Iris pigment epithelial cell (primary cell): Measurements from ENCODE around the gene TOP1.

Source experiments
- DNase-seq: peaks from one replicate; pipeline ENCODE4 v3.0.0-alpha.2; 2011; ENCODE audit warnings: low read depth

TOP1 gene

DNA sequence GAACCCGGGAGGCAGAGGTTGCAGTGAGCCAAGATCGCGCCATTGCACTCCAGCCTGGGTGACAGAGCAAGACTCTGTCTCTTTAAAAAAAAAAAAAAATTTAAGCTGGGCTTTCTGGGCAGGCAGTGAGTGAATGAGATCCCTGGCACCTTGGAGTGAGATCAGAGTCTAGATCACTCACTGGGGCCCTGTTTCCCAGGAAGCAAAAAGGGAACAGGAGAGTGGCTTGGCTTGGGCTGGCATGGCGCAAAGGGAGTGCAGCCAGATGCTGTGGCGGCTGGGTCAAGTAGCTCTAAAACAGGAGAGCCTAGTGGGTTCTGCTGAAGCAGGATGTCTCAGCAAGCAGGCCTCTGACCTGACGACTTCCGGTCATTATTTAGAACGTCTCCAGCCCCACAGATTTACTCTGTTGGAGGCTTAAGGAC, 119.2 kb downstream of the TOP1 start:
- DNase-seq: no peak

DNA sequence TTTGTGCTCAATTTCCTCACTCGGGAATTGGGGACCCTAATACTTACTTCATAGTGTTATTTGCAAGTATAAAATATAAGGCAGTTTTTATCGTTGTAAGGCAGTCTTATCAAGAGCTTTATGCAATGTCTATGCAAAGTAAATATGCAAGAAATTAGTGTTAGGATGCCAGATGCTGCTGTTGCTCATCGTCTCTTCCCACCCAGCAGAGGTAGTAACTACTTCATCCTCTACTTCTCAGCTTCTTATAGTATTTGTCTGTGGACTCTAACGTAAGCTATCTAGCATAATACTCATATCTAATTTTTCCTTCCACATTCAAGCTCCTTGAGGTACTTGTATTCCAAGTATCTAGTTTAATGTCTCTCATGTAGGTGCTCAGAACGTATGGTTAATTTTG, 120.3 kb downstream of the TOP1 start:
- no peak for DNase-seq

DNA sequence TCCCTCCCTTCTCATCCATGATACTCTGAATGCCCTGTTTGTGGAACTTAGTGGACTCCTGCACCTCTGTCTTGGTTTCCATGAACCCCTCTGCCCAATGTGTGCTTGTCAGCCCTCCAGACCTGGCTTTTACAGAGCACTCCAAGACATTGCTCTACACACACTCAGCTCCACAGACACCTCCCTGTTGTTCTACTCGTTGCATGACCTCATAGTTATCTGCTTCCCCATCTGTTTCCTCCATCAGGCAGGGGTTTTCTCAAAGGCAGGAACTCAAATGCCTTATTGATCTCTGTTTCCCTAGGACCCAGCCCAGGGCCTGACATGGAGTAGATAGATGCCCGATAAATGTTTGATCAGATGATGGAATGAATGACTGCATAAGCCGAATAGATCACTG, 122.0 kb downstream of the TOP1 start:
- DNase-seq: peak; percentile 38

DNA sequence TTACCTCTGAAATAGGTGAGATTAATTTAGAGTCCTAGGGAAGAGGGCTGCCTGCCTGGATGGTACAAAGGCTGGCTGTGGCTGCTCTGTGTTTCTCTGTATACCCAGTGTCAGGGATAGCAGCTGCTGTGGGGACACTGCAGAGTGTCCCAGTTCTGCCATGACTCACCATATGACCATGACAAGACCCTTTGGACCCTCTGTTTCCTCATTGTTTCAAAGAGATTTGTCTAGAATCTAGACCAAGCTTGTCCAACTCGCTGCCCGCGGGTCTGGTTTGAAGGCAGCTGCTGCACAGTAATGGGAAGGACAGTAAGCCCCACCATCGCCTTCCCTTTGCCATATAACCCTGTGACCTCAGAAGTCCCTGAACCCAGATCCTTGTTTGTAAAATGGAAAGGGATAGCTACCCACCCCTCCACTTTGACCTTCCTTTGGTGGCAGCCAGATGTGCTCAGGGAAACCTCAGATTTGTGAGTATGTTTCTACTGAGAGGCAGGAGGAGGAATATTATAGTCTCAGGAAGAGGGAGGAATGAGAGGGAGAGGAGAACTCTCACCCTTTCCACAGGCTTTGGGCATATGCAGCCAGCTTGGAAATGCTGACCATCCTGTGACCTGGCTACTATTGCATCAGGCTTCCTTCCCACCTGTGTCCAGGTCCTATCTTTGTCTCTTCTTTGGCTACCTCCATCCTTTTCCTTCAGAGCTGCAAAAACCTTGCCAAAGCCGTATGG, 122.7 kb downstream of the TOP1 start:
- no peak for DNase-seq

DNA sequence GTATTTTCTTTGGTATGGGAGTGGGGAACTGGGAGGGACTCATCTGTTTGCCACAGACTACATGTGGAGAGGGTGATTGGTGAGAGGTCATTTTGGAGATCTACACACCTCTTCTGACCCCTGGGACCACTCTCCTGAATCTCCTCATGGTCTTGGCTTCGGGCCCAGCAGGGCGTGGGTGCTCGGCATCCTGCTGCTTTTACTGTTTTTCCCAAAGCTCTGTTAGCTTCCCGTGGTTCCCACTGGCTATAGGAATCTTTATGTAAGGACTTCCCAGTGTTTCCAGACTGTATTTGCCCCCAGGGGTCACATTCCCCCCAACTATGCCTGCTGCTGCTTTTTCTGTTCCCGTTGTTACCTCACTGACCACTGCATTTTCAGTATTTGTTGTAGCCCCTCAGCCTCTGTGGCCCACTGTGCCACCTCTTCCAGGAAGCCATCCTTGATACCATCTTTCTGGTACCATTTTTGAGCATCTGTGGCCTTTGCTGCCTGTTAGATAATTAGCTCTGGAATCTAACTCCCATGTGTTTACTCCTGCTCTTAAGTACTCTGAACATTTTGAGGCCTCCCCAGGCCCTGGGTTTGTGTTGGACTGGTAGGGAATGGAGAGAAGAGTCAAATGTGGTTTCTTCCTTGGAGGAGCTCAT, 123.6 kb downstream of the TOP1 start:
- no peak for DNase-seq

DNA sequence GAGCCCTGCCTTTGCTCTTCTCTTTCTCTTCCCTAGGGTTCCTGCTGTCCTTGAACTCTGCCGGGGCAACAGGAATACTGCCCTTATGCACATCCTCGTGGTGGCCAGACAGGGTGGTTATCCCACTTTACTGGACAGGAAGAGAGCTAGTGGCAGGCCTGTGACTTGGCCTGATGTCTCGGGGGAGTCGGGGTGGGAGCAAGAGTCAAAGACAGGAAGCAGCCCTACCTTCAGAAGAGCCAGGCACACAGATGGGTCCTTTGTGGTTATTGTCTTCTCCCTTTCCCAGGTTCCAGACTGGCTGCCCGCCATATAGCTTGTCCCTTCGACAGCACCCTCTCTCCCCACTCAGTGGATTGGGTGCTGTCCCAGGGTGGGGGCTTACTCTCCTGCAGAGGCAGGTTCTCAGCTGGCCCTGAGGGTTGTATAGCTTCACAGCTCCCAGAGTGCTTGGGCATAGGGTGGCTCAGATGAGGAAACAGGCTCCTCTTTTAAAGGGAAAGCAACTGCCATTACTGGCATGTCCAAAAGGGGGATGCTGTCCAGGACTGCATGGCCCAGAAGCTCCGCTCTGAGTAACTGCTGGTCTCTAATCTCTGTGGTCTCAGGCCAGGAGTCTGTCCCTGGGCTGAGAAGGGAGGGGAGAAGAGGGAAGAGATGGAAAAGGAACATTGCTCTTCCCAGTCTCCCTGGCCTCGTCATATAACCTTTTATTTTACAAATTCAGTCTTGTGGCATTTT, 126.0 kb downstream of the TOP1 start:
- no peak for DNase-seq

DNA sequence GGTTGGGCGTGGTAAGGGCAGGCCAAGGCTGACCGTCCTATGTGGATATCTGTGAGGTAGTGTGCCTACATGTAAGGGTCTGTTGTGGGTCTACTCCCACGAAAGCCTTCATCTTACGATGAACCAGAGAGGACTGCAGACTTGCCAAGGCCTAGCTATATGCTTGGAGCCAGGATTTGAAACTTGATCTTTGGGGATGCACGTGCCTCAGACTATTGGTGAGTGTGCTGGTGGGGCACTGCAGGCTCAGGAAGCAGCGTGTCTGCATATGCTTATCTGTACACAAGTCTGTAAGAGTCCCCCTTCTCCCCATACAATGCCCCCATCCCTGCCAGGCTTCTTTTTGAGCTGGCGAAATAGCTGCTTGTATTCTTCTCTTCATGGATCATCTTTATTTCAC, 126.6 kb downstream of the TOP1 start:
- DNase-seq: peak; percentile 61

DNA sequence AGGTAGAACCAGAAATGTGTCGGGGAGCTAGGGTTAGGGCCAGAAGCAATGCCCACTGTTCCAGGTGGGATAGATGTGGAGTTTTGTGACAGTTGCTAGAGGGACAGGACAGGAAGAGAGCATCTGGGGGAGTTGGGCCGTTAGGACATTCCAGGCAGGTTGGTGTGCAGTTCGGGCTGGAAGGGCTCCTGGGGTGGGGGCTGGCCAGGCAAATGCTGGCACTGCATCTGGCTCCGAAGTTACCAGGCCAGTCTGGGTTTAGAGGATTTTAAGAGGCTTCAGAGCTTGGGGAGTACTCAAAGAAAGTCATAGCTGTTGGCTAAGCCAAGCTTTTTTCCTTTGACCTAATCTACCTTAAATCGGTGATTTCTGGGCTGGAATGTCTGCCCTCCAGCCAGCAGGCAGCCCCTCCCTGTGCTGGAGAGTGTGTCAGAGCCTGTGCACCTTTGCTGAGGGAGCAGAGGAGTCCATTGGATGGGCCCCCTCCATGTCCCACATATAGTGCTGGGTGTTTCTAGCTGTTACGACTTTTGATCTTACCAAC, 129.5 kb downstream of the TOP1 start:
- DNase-seq: no peak

DNA sequence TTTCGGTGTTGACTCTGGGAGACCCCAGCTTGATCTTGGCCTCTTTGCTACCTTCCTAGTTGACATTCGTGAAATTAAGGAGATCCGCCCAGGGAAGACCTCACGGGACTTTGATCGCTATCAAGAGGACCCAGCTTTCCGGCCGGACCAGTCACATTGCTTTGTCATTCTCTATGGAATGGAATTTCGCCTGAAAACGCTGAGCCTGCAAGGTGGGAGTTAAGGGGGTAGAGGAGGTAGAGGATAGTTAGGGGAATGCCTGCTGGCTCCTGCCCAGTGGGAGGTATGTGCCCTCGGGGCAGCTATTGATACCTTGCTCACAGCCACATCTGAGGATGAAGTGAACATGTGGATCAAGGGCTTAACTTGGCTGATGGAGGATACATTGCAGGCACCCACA, 130.9 kb downstream of the TOP1 start:
- no peak for DNase-seq

DNA sequence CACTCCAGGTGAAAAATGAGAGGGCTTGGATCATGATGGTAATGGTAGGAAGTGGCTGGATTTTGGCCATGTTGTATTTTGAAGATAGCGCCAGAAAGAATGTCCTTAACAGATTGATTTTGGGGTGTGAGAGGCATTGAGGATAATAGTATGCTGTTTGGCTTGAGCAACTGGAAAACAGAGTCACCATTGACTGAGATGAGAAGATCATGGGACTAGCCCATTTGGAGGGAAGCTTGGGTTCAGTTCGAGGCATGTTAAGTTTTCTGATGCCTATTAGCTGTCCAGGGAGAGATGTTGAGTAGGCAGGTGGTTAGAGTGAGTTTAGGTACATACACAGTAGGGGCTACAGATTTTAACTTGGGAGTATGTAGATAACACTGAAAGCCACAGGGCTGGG, 132.1 kb downstream of the TOP1 start:
- DNase-seq: no peak

DNA sequence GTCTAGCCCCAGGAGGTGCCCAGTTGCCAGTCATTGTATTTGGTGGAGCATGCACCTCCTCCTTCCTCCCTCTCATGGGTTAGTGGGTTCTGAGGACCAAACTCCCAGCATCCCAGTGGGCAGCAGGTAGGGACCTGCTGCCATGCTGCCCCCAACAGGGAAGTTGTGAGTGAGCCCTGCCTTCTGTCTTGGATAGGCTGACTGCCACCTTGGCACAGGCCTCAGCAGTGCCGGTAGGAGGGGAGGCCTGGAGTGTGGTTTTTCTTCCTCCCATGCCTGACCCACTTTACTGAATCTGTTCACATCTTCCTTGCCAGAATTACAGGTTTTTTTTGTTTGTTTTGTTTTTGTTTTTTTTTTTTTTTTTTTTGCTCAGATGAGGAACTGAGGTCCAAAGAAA, 133.3 kb downstream of the TOP1 start:
- DNase-seq: no peak

DNA sequence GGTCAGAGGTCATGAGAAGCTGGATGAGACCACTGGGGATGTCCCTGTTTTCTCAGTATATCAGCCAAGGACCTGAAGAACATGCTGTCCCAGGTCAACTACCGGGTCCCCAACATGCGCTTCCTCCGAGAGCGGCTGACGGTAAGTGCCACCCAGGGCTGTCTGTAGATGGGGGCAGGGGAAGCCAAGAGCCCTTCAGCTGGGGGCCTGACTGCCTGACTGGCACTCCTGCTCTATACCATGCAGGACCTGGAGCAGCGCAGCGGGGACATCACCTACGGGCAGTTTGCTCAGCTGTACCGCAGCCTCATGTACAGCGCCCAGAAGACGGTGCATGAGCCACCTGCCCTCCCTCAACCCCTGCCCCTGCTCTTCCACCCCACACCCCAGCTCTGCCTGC, 133.8 kb downstream of the TOP1 start:
- no peak for DNase-seq

DNA sequence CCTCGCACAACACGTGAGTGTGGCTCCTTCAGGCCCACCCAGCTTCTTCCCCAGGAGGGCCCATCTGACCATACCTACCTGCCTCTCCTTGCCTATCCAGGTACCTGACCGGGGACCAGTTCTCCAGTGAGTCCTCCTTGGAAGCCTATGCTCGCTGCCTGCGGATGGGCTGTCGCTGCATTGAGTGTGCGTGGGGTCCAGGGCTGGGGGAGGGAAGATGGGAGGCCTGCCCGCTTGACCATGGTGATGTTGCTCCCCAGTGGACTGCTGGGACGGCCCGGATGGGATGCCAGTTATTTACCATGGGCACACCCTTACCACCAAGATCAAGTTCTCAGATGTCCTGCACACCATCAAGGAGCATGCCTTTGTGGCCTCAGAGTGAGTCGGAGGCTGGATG, 135.2 kb downstream of the TOP1 start:
- DNase-seq: no peak

DNA sequence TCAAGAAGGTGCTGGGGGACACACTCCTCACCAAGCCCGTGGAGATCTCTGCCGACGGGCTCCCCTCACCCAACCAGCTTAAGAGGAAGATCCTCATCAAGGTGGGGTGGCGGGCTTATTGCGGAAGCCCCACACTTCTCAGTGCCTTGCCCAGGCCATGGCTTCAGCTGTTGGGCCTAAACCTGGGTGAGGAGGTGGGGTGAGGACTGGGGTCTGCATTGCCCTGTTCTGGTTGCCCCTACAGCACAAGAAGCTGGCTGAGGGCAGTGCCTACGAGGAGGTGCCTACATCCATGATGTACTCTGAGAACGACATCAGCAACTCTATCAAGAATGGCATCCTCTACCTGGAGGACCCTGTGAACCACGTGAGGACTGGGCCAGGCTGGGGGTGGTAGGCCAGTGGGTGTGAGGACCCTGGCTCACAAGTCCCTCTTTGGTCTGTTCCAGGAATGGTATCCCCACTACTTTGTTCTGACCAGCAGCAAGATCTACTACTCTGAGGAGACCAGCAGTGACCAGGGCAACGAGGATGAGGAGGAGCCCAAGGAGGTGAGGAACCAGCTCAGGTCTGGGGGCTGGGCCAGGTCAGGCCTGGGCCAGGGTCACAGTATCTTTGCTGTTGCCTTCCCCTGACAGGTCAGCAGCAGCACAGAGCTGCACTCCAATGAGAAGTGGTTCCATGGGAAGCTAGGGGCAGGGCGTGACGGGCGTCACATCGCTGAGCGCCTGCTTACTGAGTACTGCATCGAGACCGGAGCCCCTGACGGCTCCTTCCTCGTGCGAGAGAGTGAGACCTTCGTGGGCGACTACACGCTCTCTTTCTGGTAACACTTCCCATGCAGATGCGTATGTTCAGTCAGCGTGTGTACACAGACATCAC, 136.6 kb downstream of the TOP1 start:
- DNase-seq: no peak

DNA sequence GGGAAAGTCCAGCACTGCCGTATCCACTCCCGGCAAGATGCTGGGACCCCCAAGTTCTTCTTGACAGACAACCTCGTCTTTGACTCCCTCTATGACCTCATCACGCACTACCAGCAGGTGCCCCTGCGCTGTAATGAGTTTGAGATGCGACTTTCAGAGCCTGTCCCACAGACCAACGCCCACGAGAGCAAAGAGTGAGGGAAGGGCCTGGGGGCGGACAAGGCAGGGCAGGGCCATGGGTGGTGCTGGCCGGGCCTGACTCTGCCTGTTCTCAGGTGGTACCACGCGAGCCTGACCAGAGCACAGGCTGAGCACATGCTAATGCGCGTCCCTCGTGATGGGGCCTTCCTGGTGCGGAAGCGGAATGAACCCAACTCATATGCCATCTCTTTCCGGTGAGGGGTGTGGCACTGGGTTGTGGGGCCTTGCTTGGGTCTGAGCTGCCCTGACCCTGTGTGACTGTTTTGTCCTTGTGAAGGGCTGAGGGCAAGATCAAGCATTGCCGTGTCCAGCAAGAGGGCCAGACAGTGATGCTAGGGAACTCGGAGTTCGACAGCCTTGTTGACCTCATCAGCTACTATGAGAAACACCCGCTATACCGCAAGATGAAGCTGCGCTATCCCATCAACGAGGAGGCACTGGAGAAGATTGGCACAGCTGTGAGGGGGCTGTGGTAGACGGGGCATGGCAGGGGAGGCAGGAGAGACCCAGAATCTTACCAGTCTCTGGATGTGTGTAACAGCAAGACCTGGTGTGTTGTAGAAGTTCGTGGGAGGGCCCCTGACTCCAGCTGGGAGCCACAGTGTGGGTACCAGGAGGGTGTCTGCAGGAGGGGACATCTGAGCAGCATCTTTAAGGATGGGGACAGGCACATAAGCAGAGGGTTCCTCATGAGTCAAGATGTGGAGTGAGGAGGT, 137.8 kb downstream of the TOP1 start:
- no peak for DNase-seq

DNA sequence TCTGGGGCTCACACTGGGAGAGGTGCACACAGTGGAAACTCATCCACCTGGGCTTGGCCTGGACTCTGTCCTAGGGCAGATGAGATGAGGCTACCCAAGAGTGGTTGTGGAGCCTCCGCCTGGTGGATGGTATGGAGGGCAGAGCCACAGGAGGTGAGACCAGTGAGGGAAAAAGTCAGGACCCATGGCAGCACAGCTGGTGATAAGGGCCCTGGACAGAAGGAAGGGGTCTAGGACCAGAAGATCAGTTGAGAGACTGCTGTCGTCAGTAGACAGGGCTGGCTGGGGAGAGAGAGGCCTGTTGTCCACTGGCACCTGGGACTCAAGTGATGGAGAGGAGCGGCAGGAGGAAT, 138.5 kb downstream of the TOP1 start:
- DNase-seq: no peak

DNA sequence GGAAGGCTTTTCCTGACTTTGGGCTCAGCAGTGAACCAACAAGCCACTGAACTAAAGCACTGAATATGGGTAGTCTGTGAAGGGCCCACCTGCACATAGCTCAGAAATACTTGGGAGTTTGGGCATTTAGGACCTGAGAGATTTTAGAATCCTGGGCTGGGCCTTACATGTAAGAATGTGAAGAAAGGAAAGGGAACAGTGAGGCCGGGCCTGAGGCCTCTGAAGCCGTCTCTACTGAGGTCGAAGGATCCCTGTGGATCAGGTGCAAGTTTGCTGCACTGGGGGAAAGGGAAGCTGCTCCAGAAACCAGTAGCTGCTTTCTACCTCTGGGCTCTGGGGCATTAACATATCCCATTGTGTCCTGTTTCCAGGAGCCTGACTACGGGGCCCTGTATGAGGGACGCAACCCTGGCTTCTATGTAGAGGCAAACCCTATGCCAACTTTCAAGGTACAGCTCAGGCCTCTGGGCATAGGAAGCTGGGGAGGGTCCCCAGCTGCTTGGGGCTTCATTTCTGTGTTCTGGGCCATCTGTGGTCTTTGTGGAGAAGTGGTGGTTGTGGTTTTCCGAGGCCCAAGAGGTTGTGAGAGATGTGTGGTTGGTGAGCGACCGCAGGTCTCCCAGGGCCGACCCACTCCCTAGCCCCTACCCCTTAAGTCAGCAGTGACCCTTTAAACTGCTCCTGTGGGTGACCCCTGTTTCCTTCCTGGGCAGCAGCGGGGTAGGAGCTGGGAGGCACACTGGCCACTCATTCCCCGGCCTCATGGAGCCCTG, 139.0 kb downstream of the TOP1 start:
- no peak for DNase-seq

DNA sequence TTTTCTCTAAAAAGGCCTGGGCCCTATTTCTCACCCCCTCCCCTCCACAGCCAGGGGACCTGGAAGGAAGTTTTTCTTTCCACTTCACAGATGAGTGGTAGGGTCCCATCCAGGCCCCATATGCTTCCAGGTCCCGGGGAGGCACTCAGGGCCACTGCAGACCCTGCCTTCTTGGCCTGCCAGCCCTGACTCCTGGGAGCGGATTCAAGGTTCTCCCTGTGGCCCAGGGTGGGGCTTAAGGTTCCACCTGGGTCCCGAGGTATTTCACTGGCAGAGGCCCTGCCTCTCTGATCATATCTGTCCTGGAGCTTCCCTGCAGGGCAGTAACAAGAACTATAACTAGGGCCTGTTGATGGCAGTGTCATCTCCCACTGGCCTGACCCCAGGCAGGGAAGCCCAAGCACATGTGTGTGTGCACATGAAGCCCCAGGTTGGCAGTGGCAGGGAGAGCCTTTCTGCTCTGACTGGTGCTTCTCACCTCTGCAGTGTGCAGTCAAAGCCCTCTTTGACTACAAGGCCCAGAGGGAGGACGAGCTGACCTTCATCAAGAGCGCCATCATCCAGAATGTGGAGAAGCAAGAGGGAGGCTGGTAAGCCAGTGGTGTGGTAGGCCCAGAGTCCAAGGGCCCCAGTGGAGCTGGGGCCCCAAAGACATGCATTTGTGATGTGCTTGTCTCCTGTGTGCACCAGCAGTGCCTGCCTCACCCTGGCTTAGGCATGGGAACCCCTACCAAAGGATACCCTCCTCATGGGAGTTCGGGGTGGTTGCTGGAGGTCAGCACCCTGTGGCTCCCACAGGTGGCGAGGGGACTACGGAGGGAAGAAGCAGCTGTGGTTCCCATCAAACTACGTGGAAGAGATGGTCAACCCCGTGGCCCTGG, 139.9 kb downstream of the TOP1 start:
- no peak for DNase-seq

DNA sequence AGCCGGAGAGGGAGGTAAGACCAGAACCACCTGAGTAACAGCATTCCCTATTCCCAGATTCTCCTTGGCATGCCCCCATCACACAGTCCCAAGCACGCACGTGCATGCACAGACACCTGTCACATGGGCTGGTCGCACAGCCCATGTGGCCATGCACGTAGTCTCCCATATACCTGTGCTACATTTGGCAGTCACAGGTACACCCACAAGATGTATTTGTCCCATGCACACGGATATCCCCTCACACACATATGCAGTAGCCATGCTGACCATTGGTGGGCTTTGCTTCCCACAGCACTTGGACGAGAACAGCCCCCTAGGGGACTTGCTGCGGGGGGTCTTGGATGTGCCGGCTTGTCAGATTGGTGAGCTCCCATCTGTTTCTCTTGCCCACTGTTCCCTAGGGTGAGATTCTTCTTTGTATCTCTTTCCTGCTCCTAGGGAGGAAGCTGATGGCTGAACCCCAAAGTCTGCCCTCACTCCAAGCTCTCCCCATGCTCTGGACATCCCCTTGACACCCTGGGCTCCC, 140.6 kb downstream of the TOP1 start:
- DNase-seq: no peak
